GM19372 (cell line): ENCODE measurements around the gene TDRD5.

ENCODE experiments used
- ATAC-seq: cut with Tn5 transposase; IDR thresholded peaks from one replicate; pipeline ENCODE4 v1.9.1; 2021; ENCODE audit warnings: mild to moderate bottlenecking, low read depth, moderate library complexity; ENCODE audit not compliant: unreplicated experiment

The TDRD5 gene

GRCh38 chr1:179591592-179592580 is at the start of gene TDRD5:
TSS of gene TDRD5 (plus strand) at chr1:179591832. CDS start at chr1:179592616, 784 bp downstream.
- ATAC-seq, result no peak

GRCh38 chr1:179545321-179545720 is 46.3 kb upstream of the TDRD5 start:
- no peak for ATAC-seq

GRCh38 chr1:179547021-179547535 is 44.6 kb upstream of the TDRD5 start:
- ATAC-seq, result no peak

- no peak for ATAC-seq
Observed at GRCh38 chr1:179548666-179549367, 42.8 kb upstream of the TDRD5 start.

- no peak for ATAC-seq
Observed at GRCh38 chr1:179549368-179549700, 42.3 kb upstream of the TDRD5 start.

- ATAC-seq, result no peak
Observed at GRCh38 chr1:179550746-179551682, 40.6 kb upstream of the TDRD5 start.

- no peak for ATAC-seq
Observed at GRCh38 chr1:179554427-179554826, 37.2 kb upstream of the TDRD5 start.

GRCh38 chr1:179558078-179558477 is 33.6 kb upstream of the TDRD5 start:
- no peak for ATAC-seq

GRCh38 chr1:179575497-179576314 is 15.9 kb upstream of the TDRD5 start, which contains the start of gene NPHS2:
TSS of gene NPHS2 (minus strand) at chr1:179575948. CDS start at chr1:179575864, 84 bp downstream.
- no peak for ATAC-seq

GRCh38 chr1:179576509-179576908 is 15.1 kb upstream of the TDRD5 start:
- no peak for ATAC-seq

GRCh38 chr1:179583771-179584320 is 7.8 kb upstream of the TDRD5 start:
- no peak for ATAC-seq

- no peak for ATAC-seq
Observed at GRCh38 chr1:179586107-179586823, 5.4 kb upstream of the TDRD5 start.

GRCh38 chr1:179587336-179587735 is 4.3 kb upstream of the TDRD5 start:
- ATAC-seq, result no peak

GRCh38 chr1:179588425-179589024 is 3.1 kb upstream of the TDRD5 start:
- ATAC-seq, result no peak

GRCh38 chr1:179589509-179589908 is 2.1 kb upstream of the TDRD5 start:
- ATAC-seq, result no peak

GRCh38 chr1:179590671-179591070 is 961 bp upstream of the TDRD5 start:
- no peak for ATAC-seq

GRCh38 chr1:179591253-179591591 is 410 bp upstream of the TDRD5 start:
- no peak for ATAC-seq

GRCh38 chr1:179598631-179599030 is 7.0 kb downstream of the TDRD5 start:
- no peak for ATAC-seq
